HEK293T (cell line): Measurements from ENCODE around the gene IPO13.

ENCODE experiments used
- FOXK2 ChIP-seq: fragments of 450-650 bp; IDR thresholded peaks from 2 replicates; pipeline ENCODE4 v1.6.1; 2016; ENCODE audit warnings: mild to moderate bottlenecking
- FOXM1 ChIP-seq: fragments of 450-650 bp; IDR thresholded peaks from 2 replicates; pipeline ENCODE4 v1.6.1; 2017; ENCODE audit warnings: mild to moderate bottlenecking, borderline replicate concordance
- LEF1 ChIP-seq: fragments of 450-650 bp; IDR thresholded peaks from 2 replicates; pipeline ENCODE4 v1.6.1; 2017; ENCODE audit warnings: mild to moderate bottlenecking, borderline replicate concordance
- SP1 ChIP-seq: fragments of 450-650 bp; IDR thresholded peaks from 2 replicates; pipeline ENCODE4 v1.6.1; 2017
- TARDBP ChIP-seq: fragments of 450-650 bp; IDR thresholded peaks from 2 replicates; pipeline ENCODE4 v1.6.1; 2016

DNA sequence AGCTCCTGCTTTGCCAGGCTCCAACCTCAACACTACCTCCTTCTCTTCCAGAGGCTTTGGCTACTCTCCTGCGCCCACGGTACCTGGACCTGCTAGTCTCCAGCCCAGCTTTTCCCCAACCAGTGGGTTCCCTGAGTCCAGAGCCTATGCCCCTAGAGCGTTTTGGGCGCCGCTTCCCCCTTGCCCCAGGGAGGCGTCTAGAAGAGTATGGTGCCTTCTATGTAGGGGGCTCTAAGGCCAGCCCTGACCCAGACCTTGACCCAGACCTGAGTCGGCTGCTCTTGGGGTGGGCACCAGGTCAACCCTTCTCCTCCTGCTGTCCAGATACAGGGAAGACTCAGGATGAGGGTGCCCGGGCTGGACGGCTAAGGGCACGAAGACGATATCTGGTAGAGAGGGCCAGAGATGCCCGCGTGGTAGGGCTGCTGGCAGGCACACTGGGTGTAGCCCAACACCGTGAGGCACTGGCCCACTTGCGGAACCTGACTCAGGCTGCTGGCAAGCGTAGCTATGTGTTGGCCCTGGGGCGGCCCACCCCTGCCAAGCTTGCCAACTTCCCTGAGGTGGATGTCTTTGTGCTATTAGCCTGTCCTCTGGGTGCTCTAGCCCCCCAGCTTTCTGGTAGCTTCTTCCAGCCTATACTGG, 24.7 kb downstream of the IPO13 start:
- TF ChIP-seq LEF1 (no peak), FOXM1 (no peak), TARDBP (no peak), FOXK2 (no peak), SP1 (no peak)
